HG03575 (cell line): ENCODE data around the gene BTBD17.
"Not testable (repeated sequence)": the region's sequence is repeated elsewhere in the genome, so short reads cannot be mapped to it uniquely, and the experiment has no call there.

Experiments used
- ATAC-seq: cut with Tn5 transposase; IDR thresholded peaks from one replicate; pipeline ENCODE4 v1.9.1; 2021; ENCODE audit not compliant: unreplicated experiment, insufficient number of reproducible peaks, low FRiP score; ENCODE audit errors: extremely low read depth

BTBD17 gene

GRCh38 chr17:74361230-74362068, at the start of gene BTBD17:
Gene BTBD17, minus strand, starts transcription at chr17:74361868. Its CDS starts 49 bp downstream, at chr17:74361819.
- ATAC-seq: no peak

DNA sequence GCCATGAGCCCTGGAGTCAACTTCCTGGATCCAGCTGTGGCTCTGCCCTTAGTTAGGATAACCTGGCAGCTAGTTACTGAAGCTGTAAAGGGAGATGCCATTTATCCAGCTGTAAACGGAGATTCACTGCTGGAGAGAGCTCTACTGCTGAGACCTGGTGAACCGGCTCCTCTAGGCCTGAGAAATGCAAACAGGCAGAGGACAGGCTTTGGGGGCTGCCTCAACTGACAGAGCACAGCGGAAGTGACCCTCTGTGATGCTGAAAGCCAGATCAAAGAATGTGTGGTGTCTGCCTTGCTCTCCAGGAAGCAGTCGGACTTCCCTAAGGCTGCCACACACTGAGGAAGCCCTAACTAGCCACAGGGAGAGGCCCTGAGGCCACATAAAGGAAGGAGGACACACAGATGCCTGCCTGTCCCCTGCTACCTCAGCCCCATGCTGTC, 48.4 kb upstream of the BTBD17 start:
- no peak for ATAC-seq

DNA sequence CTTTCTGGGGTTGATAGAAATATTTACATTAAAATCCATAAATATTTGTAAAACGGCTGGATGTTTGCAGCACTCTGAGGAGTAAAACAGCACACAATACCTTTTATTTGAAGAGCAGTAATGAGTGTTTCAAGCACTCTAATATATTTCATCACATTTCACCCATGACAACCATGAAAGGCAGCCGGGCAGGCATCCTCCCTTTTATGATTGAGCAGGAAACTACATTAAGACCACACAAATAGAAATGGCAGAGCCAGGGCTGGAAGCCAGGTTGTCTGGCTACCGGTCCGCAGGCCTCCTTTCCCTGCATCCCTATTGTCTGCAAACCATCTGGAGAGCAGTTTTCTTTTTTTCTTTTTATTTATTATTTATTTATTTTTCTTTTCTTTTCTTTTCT, 47.1 kb upstream of the BTBD17 start:
- no peak for ATAC-seq

- ATAC-seq: no peak
Measured at GRCh38 chr17:74408262-74408661, 46.6 kb upstream of the BTBD17 start.

DNA sequence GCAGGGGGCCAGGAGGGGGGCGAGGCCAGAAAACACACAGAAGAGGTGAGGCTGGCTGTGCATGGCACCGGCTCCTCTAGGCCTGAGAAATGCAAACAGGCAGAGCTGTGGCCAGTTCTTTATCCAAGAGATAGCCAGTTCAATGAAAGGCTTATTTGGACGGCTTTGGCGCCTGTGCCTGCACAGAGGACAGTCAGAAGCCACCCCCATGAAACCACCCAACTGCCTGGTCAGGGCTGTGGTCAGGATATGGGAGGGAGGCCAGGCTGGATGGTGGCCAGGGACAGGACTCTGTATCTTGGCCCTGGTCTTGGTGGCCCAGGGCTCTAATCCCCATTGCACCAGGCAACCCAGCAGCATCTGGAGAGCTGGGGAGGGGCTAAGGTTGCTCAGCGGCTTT, 45.7 kb upstream of the BTBD17 start:
- ATAC-seq: no peak

DNA sequence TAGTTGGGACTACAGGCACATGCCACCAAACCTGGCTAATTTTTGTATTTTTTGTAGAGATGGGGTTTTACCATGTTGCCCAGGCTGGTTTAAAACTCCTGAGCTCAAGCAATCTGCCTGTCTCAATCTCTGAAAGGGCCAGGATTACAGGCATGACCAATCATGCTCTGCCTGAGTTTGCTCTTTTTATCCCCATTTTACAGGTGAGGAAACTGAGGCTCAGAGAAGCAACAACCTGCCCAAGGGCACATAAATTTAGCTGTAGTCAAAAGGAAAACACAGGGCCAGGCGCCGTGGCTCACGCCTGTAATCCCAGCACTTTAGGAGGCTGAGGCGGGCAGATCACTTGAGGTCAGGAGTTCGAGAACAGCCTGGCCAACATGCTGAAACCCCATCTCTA, 43.6 kb upstream of the BTBD17 start:
- ATAC-seq: not testable (repeated sequence)

GRCh38 chr17:74404789-74405188, 43.1 kb upstream of the BTBD17 start:
- ATAC-seq: no peak

- no peak for ATAC-seq
Measured at GRCh38 chr17:74404218-74404617, 42.5 kb upstream of the BTBD17 start.

DNA sequence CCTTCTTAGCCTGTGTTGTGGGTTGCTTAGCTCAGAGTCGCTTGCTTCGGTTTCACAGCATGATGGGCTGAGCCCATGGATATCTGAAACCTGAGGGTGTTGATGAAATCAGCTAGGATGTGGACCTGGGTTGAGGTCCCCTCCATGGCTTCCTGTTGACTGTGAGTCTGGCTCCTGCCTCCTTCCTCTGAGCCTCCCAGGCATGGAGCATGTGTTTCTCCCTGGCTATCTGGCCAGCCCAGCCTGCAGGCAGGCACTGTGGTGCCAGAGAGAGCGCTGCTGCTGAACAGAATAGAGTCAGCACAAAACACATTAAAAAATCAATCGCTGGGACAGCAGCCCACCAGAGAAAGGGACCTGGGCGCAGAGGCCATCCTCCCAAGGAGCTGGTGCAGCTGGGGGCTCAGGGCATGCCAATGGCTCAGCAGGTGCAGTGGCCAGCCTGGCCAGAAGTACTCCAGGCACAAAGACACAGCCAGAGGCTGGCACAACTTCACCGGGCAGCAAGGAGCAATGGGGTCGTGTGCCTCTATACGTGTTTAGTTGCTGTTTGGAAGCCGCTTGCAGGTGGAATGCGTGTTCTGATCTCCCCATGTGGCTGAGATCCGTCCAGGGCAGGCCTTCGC, 42.0 kb upstream of the BTBD17 start:
- ATAC-seq: no peak

DNA sequence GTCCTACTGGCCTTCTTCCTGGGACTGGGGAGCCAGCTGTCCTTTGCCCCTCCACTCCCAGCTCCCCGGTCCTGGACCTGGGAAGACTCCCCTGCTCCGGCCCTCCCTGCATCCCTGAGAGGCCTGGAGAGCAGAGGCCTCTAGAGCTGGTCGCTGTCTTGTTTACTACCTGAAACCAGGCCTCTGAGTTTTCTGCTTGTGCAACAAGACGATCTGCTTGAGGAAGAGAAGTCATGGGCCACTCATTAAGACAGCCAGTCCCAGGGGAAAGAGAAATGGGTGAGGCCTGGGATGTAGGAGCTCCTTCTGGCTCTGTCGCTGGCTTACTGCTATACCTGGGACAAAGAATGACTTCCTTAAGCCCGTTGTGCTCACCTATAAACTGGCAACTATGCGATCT, 40.4 kb upstream of the BTBD17 start:
- no peak for ATAC-seq

- ATAC-seq: no peak
Measured at GRCh38 chr17:74396567-74396966, 34.9 kb upstream of the BTBD17 start.

GRCh38 chr17:74394977-74395376, 33.3 kb upstream of the BTBD17 start:
- no peak for ATAC-seq

GRCh38 chr17:74394275-74394950, 32.7 kb upstream of the BTBD17 start:
- no peak for ATAC-seq

GRCh38 chr17:74393346-74393942, 31.8 kb upstream of the BTBD17 start:
- ATAC-seq: no peak

DNA sequence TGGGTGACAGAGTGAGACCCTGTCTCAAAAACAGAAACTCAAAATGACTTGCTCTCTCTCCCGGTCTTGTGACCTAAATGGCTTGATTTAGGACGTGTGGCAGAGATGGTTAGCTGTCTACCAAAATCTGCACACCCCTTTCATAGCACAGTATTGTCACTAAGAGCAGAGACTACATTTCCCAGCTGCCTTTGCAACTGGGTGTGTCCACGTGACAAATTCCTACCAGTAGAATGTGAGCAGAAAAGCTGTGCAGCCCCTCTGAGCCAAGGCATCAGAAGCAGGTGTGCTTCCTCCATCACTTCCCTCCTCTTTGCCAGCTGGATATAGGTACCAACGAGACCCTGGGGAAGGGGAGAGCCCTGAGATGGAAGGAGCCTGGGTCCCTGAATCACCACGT, 31.2 kb upstream of the BTBD17 start:
- ATAC-seq: no peak

- ATAC-seq: no peak
Measured at GRCh38 chr17:74391771-74392170, 30.1 kb upstream of the BTBD17 start.

- ATAC-seq: no peak
Measured at GRCh38 chr17:74390680-74391653, 29.3 kb upstream of the BTBD17 start.

DNA sequence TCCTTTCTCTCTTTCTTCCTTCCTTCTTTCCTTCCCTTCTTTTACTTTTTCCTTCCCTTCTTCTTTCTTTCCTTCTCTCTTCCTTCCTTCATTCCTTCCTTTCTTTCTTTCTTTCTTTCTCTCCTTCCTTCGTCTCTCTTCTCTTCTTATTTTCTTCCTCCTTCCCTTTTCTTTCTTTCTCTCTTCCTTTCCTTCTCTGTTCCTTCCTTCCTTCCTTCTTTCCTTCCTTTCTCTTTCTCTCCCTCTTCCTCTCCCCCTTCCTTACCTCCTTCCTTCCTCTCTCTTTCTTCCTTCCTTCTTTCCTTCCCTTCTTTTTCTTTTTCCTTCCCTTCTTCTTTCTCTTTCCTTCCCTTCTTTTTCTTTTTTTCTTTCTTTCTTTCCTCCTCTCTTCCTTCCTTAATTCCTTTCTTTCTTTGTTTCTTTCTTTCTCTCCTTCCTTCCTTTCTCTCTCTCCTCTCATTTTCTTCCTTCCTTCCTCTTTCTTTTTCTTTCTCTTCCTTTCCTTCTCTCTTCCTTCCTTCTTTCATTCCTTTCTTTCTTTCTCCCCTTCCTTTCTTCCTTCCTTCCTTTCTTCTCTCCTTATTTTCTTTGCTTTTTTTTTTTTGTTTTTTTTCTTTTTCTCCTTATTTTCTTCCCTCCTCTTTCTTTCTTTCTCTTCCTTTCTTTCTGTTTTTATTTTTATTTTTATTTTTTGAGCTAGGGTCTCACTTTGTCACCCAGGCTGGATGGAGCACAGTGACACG, 28.4 kb upstream of the BTBD17 start:
- ATAC-seq: no peak
